ENCODE data around the gene SLC41A2. TPM values are rescaled to one million over a fixed set of nuclear protein-coding genes. Genes with fewer than 3 reads are reported as not detected.

The SLC41A2 gene
- total RNA-seq, 6 donors from 2014 or later, result 16.0 to 67.0 (median 23.4) TPM

DNA sequence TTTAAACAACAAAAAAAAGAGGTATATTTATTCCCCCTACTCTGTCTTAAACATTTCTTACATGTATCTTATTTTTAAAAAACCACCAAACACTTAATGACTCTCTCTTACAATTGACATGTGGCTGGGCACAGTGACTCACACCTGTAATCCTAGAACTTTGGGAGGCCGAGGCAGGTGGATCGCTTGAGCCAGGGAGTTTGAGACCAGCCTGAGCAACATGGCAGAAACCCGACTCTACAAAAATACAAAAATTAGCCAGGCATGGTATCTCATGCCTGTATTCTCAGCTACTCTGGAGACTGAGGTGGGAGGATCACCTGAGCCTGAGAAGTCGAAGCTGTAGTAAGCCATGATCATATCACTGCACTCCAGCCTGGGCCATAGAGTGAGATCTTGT is 16.0 kb downstream of the SLC41A2 start:
- no peaks in the 10 kb centered on the region for H3K27me3 ChIP-seq
- 94 to 97% methylated on average over 4 of the region's 4 CpGs for WGBS, 2 donors
- H3K36me3 ChIP-seq, result no peaks in the 10 kb centered on the region
- H3K4me3 ChIP-seq, result no peak overlapping the region
- H3K27ac ChIP-seq, result no peak overlapping the region
- ATAC-seq (ENCODE audit: low FRiP score in 2 of 2), result no peak
- TF ChIP-seq POLR2AphosphoS5 (IDR thresholded peaks at IDR 0.05), result no peak
- TF ChIP-seq POLR2A (IDR thresholded peaks at IDR 0.05), result no peak
- TF ChIP-seq EP300 (IDR thresholded peaks at IDR 0.05), result no peak
- DNase-seq, result no peak
- H3K4me1 ChIP-seq, result no peaks in the 10 kb centered on the region
- no peaks in the 10 kb centered on the region for H3K9me3 ChIP-seq

DNA sequence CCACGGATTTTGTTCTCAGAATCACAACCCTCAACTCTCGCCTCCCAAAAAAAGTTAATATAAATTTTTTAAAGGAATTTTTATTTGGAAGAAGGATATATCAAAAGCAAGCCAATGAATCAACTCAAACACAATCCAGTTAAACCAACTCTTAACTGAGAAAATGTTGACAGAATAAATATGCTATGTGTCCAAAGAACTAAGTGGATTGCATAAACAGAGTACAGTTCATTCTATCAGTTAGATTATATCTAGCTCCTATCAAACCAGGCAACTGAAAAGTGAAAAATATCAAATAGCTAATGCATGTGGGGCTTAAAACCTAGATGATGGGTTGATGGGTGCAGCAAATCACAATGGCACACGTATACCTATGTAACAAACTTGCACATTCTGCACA is 16.6 kb downstream of the SLC41A2 start:
- TF ChIP-seq, protein P1, sequence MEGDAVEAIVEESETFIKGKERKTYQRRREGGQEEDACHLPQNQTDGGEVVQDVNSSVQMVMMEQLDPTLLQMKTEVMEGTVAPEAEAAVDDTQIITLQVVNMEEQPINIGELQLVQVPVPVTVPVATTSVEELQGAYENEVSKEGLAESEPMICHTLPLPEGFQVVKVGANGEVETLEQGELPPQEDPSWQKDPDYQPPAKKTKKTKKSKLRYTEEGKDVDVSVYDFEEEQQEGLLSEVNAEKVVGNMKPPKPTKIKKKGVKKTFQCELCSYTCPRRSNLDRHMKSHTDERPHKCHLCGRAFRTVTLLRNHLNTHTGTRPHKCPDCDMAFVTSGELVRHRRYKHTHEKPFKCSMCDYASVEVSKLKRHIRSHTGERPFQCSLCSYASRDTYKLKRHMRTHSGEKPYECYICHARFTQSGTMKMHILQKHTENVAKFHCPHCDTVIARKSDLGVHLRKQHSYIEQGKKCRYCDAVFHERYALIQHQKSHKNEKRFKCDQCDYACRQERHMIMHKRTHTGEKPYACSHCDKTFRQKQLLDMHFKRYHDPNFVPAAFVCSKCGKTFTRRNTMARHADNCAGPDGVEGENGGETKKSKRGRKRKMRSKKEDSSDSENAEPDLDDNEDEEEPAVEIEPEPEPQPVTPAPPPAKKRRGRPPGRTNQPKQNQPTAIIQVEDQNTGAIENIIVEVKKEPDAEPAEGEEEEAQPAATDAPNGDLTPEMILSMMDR (IDR thresholded peaks at IDR 0.05), result no peak
- TF ChIP-seq POLR2A (IDR thresholded peaks at IDR 0.05), result no peak
- no peak for TF ChIP-seq POLR2AphosphoS5 (IDR thresholded peaks at IDR 0.05)
- no peak for TF ChIP-seq EP300 (IDR thresholded peaks at IDR 0.05)
- Histone ChIP-seq H3K27ac (no peak overlapping the region), H3K9me3 (no peaks in the 10 kb centered on the region), H3K4me3 (no peak overlapping the region), H3K4me1 (no peaks in the 10 kb centered on the region), H3K36me3 (no peaks in the 10 kb centered on the region), H3K27me3 (no peaks in the 10 kb centered on the region)
- DNase-seq (no peak), ATAC-seq (ENCODE audit: low FRiP score in 2 of 2) (no peak)
- WGBS, 2 donors, result 81 to 91% methylated on average over 3 of the region's 3 CpGs

DNA sequence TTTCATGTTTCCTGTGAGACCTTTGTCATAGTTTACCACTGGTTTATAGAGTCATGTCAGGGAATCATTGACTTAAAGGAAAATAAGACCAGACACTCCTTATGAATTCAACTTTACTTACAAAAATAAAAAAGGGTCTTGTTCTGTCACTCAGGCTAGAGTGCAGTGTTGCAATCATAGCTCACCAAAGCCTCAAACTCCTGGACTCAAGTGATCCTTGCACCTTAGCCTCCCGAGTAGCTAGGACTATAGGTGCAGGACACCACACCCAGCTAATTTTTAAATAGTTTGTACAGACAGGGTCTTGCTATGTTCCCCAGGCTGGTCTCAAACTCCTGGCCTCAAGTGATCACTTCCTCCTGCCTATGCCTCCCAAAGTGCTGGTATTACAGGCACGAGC is 19.0 kb downstream of the SLC41A2 start:
- ATAC-seq (ENCODE audit: low FRiP score in 2 of 2) (no peak), DNase-seq (no peak)
- WGBS, 2 donors, result 76 to 79% methylated on average over 2 of the region's 2 CpGs
- H3K4me3 ChIP-seq, result no peak overlapping the region
- H3K4me1 ChIP-seq, result no peaks in the 10 kb centered on the region
- TF ChIP-seq POLR2A (IDR thresholded peaks at IDR 0.05), result no peak
- no peak for TF ChIP-seq EP300 (IDR thresholded peaks at IDR 0.05)
- TF ChIP-seq POLR2AphosphoS5 (IDR thresholded peaks at IDR 0.05), result no peak
- TF ChIP-seq, protein P1 (IDR thresholded peaks at IDR 0.05), result no peak
- no peak overlapping the region for H3K27ac ChIP-seq
- H3K9me3 ChIP-seq, result no peaks in the 10 kb centered on the region
- H3K27me3 ChIP-seq, result no peaks in the 10 kb centered on the region
- H3K36me3 ChIP-seq, result no peaks in the 10 kb centered on the region

DNA sequence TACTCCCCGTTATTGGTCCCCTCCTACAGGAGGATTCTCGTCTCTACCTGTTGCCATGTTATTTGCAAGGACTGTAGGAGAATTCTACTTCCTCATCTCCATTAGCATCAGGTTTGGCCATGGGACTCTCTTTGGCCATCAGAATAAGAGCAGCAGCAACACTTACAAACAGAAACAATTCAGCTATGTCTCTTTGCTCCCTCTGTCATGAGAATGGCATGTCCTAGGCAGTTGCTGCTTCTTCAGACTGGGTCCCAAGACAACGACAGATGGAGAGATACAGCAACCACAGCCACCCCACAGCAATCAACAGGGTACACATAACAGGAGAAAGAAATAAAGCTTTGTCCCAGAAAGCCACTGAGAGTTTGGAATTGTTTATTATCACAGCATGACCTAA is 19.7 kb downstream of the SLC41A2 start:
- WGBS, 2 donors, result 70 to 75% methylated on average over 3 of the region's 3 CpGs
- H3K36me3 ChIP-seq, result no peaks in the 10 kb centered on the region
- no peak overlapping the region for H3K4me3 ChIP-seq
- no peak for DNase-seq
- H3K9me3 ChIP-seq, result no peaks in the 10 kb centered on the region
- no peaks in the 10 kb centered on the region for H3K4me1 ChIP-seq
- H3K27me3 ChIP-seq, result no peaks in the 10 kb centered on the region
- TF ChIP-seq POLR2AphosphoS5 (IDR thresholded peaks at IDR 0.05) (no peak), POLR2A (IDR thresholded peaks at IDR 0.05) (no peak), EP300 (IDR thresholded peaks at IDR 0.05) (no peak)
- TF ChIP-seq, protein P1 (IDR thresholded peaks at IDR 0.05), result no peak
- ATAC-seq (ENCODE audit: low FRiP score in 2 of 2), result no peak
- H3K27ac ChIP-seq, result no peak overlapping the region

DNA sequence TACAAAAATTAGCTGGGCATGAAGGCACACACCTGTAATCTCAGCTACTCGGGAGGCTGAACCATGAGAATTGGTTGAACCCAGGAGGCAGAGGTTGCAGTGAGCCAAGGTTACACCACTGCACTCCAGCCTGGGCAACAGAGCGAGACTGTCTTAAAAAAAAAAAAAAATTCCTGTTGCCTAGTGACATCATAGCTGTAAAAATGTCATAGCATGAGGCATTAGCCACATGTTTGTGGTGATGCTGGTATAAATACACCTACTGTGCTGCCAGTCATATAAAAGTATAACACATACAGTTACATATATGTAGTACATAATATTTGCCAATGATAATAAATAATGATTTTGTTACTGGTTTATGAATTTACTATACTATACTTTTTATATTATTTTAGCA is 22.2 kb downstream of the SLC41A2 start:
- no peak overlapping the region for H3K4me3 ChIP-seq
- no peaks in the 10 kb centered on the region for H3K4me1 ChIP-seq
- no peaks in the 10 kb centered on the region for H3K9me3 ChIP-seq
- 97 to 100% methylated on average over 2 of the region's 2 CpGs for WGBS, 2 donors
- no peaks in the 10 kb centered on the region for H3K27me3 ChIP-seq
- no peaks in the 10 kb centered on the region for H3K36me3 ChIP-seq
- TF ChIP-seq, protein P1 (IDR thresholded peaks at IDR 0.05), result no peak
- TF ChIP-seq POLR2A (IDR thresholded peaks at IDR 0.05) (no peak), POLR2AphosphoS5 (IDR thresholded peaks at IDR 0.05) (no peak), EP300 (IDR thresholded peaks at IDR 0.05) (no peak)
- no peak for DNase-seq
- no peak for ATAC-seq (ENCODE audit: low FRiP score in 2 of 2)
- no peak overlapping the region for H3K27ac ChIP-seq

Measured in upper lobe of left lung (tissue), 6 donors.